NCI-H2171 (cell line): ENCODE results near the gene ANP32A.

ENCODE experiments used
- DNase-seq: peaks from one replicate; lab custom pipeline; 2025; lab: John Stamatoyannopoulos, UW

Gene ANP32A

DNA sequence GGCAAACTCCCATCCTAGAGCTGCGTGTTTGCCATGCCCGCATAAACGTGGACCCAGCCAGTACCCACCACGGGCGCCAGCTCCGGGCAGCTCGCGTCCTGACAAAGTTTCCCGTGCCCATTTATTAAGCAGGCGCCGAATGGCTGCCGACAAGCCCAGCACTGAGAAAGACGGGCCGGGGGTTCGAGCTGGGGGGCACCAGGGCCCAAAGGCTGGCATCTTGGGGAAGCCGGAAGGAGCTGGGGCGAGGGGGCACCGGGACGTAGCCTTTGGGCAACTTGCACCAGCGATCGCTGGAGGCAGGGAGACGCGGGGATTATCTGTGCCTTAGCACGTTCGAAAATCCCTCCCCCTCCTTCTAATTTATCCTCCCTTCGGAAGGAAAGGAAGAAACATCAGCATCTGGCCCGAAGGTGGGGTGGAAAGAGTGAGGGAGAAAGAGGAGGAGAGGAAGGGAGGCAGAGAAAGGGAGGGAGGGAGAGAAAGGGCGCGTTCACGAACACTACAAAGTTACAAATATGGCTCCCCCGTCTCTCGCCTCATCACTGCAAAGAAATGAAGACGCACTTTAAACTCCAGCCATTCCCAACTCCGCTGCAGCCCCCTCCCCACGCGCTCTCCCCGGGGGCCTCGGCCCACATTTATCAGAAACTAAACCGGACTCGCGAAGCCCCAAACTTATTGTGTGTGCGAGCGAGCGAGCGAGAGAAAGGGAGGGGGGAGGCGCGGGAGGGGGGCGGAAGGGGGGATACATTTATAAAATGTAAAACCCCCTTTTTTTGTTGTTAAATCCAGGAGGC, 1.0 kb downstream of the ANP32A start:
- peak; percentile 58 for DNase-seq

- DNase-seq = peak; percentile 77
Measured at GRCh38 chr15:68818769-68819494, 1.8 kb downstream of the ANP32A start.

GRCh38 chr15:68818066-68818768, 2.5 kb downstream of the ANP32A start:
- DNase-seq = peak; percentile 92

GRCh38 chr15:68817304-68818065, 3.2 kb downstream of the ANP32A start:
- peak; percentile 69 for DNase-seq

GRCh38 chr15:68816795-68817303, 3.8 kb downstream of the ANP32A start:
- no peak for DNase-seq

DNA sequence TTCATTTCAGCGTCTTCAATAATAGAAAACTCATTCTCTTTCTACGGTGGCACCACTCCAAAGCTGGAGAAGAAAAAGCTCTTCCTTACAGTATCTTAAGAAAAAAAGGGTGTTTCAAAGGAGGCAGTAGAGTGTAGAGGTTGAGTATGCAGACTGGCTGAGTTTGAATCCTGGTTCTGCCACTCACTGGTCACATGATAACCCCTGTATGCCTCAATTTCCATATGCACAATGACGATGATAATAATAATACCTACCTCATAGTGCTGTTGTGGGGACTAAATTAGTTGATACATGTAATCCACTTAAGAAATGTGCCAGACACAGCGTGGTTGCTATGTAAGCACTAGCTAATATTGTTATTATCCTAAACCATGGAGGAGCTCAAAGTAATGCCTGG, 4.5 kb downstream of the ANP32A start:
- no peak for DNase-seq

DNA sequence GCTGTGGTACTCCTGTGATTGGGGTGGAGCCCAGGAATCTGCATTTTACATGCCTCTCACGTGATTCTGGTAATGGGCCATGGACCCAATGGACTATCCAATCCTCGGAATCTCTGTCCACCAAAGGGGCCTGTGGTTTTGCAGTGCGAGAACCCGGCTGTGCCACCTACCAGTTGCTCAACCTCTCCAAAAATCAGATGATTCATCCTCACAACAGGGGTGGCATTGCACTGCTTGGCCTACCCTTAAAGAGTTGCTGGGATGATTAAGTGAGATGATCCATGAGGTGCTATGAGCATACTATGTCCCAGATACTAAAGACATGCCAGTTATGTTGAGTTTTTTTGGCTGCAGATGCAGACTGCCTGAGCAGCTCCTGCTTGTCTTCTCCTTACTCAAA, 5.1 kb downstream of the ANP32A start:
- DNase-seq = no peak

GRCh38 chr15:68814596-68814995, 6.1 kb downstream of the ANP32A start:
- DNase-seq = no peak

GRCh38 chr15:68812597-68813431, 7.9 kb downstream of the ANP32A start:
- no peak for DNase-seq

- DNase-seq = no peak
Measured at GRCh38 chr15:68812069-68812468, 8.6 kb downstream of the ANP32A start.

- DNase-seq = no peak
Measured at GRCh38 chr15:68809517-68809916, 11.2 kb downstream of the ANP32A start.

DNA sequence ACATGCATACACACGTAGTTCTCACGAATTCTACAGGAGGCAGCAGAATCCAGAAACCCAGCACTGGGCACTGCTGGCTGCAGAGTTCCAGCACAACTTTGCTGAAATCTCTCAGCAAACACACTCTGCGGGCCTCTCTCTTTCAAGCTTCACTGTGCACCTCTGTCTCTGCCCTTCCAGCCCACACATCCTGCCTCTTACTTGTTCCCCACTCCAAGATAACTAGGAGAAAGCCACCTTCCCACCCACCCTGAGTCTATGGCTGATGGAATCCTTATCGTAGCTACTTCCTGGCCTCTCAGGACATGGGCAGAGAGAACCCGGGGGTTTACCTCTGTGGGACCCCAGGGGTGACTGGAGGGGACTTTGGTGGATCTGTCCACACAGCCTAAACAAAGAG, 11.9 kb downstream of the ANP32A start:
- DNase-seq = no peak

DNA sequence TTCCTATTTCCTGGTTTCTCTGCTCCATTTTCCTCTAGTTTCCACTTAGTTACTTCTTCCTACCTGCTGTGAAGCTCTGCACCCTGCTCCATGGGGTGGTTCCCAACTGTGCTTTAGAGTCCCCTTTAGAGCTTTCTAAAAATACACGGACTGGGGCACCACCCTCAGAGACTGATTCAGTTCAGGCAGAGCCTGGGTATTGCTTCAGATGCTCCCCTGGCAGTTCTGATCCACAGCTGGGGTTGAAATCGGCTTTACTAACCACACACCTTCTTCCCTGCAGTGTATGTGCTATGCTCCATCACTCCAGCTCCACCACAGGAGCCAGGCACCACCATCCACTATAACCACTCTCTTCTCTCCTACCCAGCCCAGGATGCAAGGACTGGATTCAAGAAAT, 12.6 kb downstream of the ANP32A start:
- no peak for DNase-seq

- no peak for DNase-seq
Measured at GRCh38 chr15:68807249-68807648, 13.4 kb downstream of the ANP32A start.

GRCh38 chr15:68806220-68807060, 14.3 kb downstream of the ANP32A start:
- DNase-seq = no peak

- no peak for DNase-seq
Measured at GRCh38 chr15:68802373-68802772, 18.3 kb downstream of the ANP32A start.

DNA sequence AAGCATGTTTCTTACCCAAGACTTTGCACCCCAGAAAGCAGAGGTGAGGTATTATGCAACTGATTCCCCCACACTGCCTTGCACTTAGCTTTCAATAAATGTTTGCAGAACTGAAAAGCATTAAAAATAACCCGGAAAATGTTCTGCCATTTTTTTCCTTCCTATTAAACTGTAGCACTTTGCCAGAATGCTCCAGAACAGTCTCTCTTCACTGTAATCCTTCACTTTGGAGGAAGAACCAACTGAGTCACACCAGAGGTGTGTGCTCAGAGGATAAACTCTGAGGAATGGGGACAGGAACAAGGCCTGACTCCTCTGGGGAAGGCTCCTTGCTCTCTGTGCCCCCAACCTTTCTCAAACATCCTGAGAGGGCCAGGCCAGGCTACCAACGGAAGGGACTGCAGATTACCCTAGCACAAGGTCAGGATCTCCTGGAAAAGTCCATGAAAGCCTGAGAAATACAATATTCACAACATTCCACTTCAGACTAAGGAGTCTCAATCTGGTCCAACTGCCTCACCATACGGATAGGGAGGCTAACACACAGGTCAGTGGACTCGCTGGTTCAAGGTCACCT, 19.0 kb downstream of the ANP32A start:
- DNase-seq = no peak

GRCh38 chr15:68800875-68801274, 19.8 kb downstream of the ANP32A start:
- DNase-seq = no peak

- no peak for DNase-seq
Measured at GRCh38 chr15:68798346-68799094, 22.2 kb downstream of the ANP32A start.
